SU-DHL-6 (cell line): Measurements from ENCODE around the gene ITPKC.

ENCODE experiments used
- EZH2phosphoT487 ChIP-seq: fragments of 200-600 bp; sonication (generic), shearing (Covaris generic); conservative IDR thresholded peaks from 2 replicates; pipeline ENCODE4 v1.6.1; 2018; ENCODE audit warnings: mild to moderate bottlenecking, antibody characterized with exemption, low read length, moderate library complexity, mixed read lengths
- TF ChIP-seq, protein P1 (sequence below): fragments of 200-600 bp; sonication (generic); IDR thresholded peaks from one replicate; pipeline ENCODE4 v1.5.1; 2017; ENCODE audit warnings: antibody characterized with exemption, mild to moderate bottlenecking, low read length, moderate library complexity; ENCODE audit not compliant: insufficient read depth, poor library complexity, severe bottlenecking

DNA sequence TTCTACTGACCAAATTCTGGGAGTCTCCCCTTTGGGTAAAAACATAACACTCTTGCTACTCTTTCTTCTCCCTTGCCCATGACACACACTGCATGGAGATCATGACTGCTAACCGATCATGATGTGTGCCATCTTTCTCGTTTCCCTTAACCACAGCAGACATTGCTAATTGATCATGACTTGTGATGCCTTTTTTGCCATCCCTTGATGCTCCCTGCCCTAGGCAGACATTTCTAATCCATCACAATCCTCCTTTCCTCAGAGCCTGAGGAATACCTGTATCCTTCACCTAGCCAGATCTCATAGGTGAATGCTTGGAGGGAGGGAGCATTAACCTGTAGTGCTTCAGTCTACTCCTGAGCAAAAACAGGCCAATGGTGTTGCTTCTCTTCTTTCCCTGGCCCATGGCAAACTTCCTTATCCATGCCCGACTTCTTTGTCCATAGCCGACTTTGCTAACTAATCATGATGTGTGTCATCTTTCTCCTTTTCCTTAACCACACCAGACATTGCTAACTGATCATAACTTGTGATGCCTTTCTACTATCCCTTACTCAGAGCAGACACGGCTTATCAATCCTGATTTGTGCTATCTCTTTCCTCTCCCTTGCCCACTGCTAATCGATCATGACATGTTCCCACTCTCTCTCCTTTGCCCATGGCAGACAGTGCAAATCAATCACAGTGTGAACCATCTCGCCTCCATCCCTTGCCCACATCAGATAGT is 44.2 kb upstream of the ITPKC start:
- TF ChIP-seq, protein P1, sequence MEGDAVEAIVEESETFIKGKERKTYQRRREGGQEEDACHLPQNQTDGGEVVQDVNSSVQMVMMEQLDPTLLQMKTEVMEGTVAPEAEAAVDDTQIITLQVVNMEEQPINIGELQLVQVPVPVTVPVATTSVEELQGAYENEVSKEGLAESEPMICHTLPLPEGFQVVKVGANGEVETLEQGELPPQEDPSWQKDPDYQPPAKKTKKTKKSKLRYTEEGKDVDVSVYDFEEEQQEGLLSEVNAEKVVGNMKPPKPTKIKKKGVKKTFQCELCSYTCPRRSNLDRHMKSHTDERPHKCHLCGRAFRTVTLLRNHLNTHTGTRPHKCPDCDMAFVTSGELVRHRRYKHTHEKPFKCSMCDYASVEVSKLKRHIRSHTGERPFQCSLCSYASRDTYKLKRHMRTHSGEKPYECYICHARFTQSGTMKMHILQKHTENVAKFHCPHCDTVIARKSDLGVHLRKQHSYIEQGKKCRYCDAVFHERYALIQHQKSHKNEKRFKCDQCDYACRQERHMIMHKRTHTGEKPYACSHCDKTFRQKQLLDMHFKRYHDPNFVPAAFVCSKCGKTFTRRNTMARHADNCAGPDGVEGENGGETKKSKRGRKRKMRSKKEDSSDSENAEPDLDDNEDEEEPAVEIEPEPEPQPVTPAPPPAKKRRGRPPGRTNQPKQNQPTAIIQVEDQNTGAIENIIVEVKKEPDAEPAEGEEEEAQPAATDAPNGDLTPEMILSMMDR: no peak
- no peak for TF ChIP-seq EZH2phosphoT487
